GM12875 (cell line): Measurements from ENCODE around the gene PARN.
"Not testable (repeated sequence)": the region's sequence is repeated elsewhere in the genome, so short reads cannot be mapped to it uniquely, and the experiment has no call there.

ENCODE experiments used
- H3K4me3 ChIP-seq: one replicate; pipeline ENCODE4 v1.5.1; 2011; ENCODE audit warnings: low read depth, low read length, control low read depth
- TF ChIP-seq, protein P1 (sequence below): IDR thresholded peaks from 2 replicates; pipeline ENCODE4 v1.5.1; 2011; ENCODE audit warnings: low read depth, mild to moderate bottlenecking, control low read depth, inconsistent platforms, low read length, moderate library complexity, borderline replicate concordance; ENCODE audit not compliant: insufficient read depth

PARN gene

DNA sequence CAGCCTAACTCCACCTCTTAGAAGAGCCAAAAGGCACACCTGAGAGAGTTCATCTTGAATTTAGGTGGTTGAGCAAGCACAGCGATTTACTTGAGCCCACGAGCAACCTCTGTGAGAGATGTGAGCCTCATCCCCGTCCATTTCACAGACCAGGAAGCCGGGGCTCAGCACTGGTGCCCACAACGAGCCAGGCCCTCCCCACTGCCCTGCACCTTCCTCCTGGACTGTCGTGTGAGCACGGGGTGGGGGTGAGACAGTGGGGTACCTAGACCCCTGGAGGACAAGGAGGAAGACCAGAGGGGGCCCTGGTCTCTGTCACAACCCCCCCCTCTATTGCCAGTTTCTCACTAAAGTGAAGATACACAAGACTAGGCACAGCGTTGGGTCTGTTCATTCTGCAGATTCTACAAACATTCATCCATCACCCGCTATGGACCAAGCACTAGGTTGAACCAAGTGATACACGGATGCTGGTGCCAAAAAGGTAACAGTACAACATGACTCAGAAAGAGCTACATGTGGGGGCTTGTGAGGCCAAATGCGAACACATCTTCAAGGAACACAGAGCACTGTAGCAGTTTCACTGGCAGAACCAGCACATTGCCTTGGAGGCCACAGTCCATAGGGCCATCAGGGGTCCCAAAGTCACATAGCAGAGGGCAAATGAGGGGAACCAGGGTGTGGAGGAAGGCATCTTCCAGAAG lies 231.9 kb downstream of the PARN start:
- no peak overlapping the region for H3K4me3 ChIP-seq
- TF ChIP-seq, protein P1, sequence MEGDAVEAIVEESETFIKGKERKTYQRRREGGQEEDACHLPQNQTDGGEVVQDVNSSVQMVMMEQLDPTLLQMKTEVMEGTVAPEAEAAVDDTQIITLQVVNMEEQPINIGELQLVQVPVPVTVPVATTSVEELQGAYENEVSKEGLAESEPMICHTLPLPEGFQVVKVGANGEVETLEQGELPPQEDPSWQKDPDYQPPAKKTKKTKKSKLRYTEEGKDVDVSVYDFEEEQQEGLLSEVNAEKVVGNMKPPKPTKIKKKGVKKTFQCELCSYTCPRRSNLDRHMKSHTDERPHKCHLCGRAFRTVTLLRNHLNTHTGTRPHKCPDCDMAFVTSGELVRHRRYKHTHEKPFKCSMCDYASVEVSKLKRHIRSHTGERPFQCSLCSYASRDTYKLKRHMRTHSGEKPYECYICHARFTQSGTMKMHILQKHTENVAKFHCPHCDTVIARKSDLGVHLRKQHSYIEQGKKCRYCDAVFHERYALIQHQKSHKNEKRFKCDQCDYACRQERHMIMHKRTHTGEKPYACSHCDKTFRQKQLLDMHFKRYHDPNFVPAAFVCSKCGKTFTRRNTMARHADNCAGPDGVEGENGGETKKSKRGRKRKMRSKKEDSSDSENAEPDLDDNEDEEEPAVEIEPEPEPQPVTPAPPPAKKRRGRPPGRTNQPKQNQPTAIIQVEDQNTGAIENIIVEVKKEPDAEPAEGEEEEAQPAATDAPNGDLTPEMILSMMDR = no peak

- H3K4me3 ChIP-seq = not testable (repeated sequence)
Measured at GRCh38 chr16:14395710-14396304, 234.3 kb downstream of the PARN start.

DNA sequence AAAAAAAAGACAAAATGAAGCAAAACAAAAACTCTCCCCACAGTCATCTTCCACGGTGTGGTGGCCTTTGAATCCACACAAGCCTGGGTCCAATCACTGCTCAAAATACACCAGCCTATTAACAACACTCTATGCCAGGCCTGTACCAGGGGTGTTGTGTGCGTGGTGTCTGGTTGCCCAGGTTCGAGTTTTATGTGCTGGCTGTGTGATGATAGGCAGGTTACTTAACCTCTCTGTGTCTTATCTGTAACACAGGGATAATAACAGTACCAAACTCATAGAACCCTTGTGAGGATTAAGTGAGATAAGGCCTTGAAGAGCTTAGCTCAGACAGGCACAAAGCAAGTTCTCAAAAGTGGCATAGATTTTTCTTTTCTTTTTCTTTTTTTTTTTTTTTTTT lies 235.2 kb downstream of the PARN start:
- TF ChIP-seq, protein P1 = no peak
- H3K4me3 ChIP-seq = no peak overlapping the region

- no peak overlapping the region for H3K4me3 ChIP-seq
- TF ChIP-seq, protein P1 = no peak
Measured at GRCh38 chr16:14392960-14393359, 237.1 kb downstream of the PARN start.

GRCh38 chr16:14389359-14389758 lies 240.7 kb downstream of the PARN start:
- TF ChIP-seq, protein P1 = no peak

DNA sequence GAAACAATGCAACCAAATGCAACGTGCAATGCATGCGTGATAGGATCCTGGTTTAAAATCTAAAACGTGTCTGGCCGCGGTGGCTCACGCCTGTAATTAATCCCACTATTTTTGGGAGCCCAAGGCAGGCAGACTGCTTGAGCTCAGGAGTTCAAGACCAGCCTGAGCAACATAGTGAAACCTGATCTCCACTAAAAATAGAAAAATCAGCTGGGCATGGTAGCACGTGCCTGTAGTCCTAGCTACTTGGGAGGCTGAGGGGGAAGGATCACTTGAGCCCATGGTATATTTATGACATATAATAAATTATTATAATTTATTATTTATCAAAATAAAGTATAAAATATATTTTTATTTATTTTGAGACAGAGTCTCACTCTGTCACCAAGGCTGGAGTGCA lies 241.8 kb downstream of the PARN start:
- TF ChIP-seq, protein P1 = no peak

More at GRCh38 chr16:14389359-14389758, 240.7 kb downstream of the PARN start:
- no peak overlapping the region for H3K4me3 ChIP-seq

DNA sequence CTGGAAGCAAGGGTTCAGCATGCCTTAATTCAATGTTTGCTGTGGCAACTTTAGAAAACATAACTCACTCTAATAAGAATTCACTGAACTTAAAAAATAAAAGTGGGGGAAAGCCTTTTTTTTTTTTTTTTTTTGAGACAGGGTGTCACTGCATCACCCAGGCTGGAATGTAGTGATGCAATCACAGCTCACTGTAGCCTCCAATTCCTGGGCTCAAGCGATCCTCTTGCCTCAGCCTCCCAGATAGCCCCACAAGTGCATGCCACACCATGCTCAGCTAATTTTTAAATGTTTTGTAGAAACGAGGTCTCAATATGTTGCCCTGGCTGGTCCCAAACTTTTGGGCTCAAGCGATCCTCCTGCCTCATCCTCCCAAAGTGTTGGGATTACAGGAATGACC lies 243.9 kb downstream of the PARN start:
- TF ChIP-seq, protein P1 = no peak
- H3K4me3 ChIP-seq = no peak overlapping the region

More for the DNA sequence above, 241.8 kb downstream of the PARN start:
- H3K4me3 ChIP-seq = no peak overlapping the region
